HCT116 (cell line): ENCODE measurements around the gene TPRG1. TPM values are rescaled to one million over a fixed set of nuclear protein-coding genes. Genes with fewer than 3 reads are reported as not detected.

ENCODE experiments used
- ATAC-seq: fragments of 200-7000 bp; cut with Tn5 transposase; 2 replicates; pipeline ENCODE4 v1.9.1; 2020; ENCODE audit warnings: mild to moderate bottlenecking, moderate library complexity
- BruUV-seq: library from RNA; stranded (reverse); fragments of 400-500 nt; replicated peaks from 2 replicates; lab custom pipeline; 2021; lab: Mats Ljungman, UMichigan
- CTCF ChIA-PET: fragments of 300-600 bp; sonication (Branson Sonifier 250); formaldehyde crosslinking; loops from one replicate; lab custom pipeline; 2021; ENCODE audit warnings: antibody characterized with exemption; lab: Charles Lee
- POLR2A ChIA-PET: fragments of 300-600, 350-600 bp; sonication (Branson Sonifier 250); formaldehyde crosslinking; loops from one replicate; lab custom pipeline; 2021; ENCODE audit warnings: antibody characterized with exemption; lab: Charles Lee
- RAD21 ChIA-PET, 2 experiments: fragments of 300-600 bp; sonication (Branson Sonifier 250); formaldehyde crosslinking; loops; one replicate each; lab custom pipeline; 2023; ENCODE audit warnings: low total read pairs in 2 of 2; ENCODE audit not compliant: uncharacterized antibody in 2 of 2, unreplicated experiment in 2 of 2, low non-redundant PET in 1 of 2; lab: Charles Lee
- DNase-seq: peaks from one replicate; pipeline ENCODE4 v3.0.0-alpha.2; 2010; ENCODE audit warnings: low read depth, low spot score
- H2AFZ ChIP-seq: fragments of 200-600 bp; shearing (Covaris generic), sonication (generic); 2 replicates; pipeline ENCODE4 v1.6.1; 2017; ENCODE audit warnings: low read depth, mixed run types, mixed read lengths, antibody characterized with exemption, low read length; ENCODE audit not compliant: poor library complexity, severe bottlenecking
- H3K27ac ChIP-seq: 2 replicates; pipeline ENCODE4 v1.5.1; 2012; ENCODE audit warnings: low read depth, low read length
- H3K27me3 ChIP-seq: fragments of 200-600 bp; sonication (generic); 2 replicates; pipeline ENCODE4 v1.6.1; 2016; ENCODE audit warnings: mixed run types, low read length, mixed read lengths; ENCODE audit not compliant: insufficient read depth
- H3K36me3 ChIP-seq, 2 experiments: fragments of 200-500 bp in 1 of 2; fragments of 200-600 bp in 1 of 2; sonication (Bioruptor generic) in 1 of 2; sonication (generic) in 1 of 2; 2 replicates each; pipeline versions ENCODE4 v1.5.1 to v1.6.1; 2014 to 2016; ENCODE audit warnings: low read length in 2 of 2, inconsistent platforms in 1 of 2, mixed read lengths in 1 of 2, mixed run types in 1 of 2; ENCODE audit not compliant: insufficient read depth in 2 of 2, control insufficient read depth in 1 of 2
- H3K4me1 ChIP-seq, 2 experiments: fragments of 200-600 bp in 1 of 2; sonication (generic) in 1 of 2; 2 replicates each; pipeline versions ENCODE4 v1.5.1 to v1.6.1; 2012 to 2017; ENCODE audit warnings: low read length in 2 of 2, inconsistent platforms in 1 of 2, mild to moderate bottlenecking in 1 of 2, mixed read lengths in 1 of 2, mixed run types in 1 of 2, moderate library complexity in 1 of 2; ENCODE audit not compliant: insufficient read depth in 2 of 2, control insufficient read depth in 1 of 2
- H3K4me2 ChIP-seq: fragments of 200-600 bp; sonication (generic); 2 replicates; pipeline ENCODE4 v1.6.1; 2017; ENCODE audit warnings: mixed run types, low read length, mixed read lengths
- H3K4me3 ChIP-seq, 2 experiments: fragments of 200-600 bp in 1 of 2; sonication (generic) in 1 of 2; replicated peaks in 1 of 2; 2 replicates each; pipeline ENCODE4 v1.5.1; 2011 to 2016; ENCODE audit warnings: low read length in 2 of 2, control low read depth in 1 of 2, low read depth in 1 of 2, mild to moderate bottlenecking in 1 of 2, mixed read lengths in 1 of 2, mixed run types in 1 of 2
- H3K79me2 ChIP-seq: fragments of 200-600 bp; sonication (generic); 2 replicates; pipeline ENCODE4 v1.6.1; 2017; ENCODE audit warnings: mild to moderate bottlenecking, mixed run types, low read length, moderate library complexity, mixed read lengths; ENCODE audit not compliant: insufficient read depth
- H3K9ac ChIP-seq: fragments of 200-600 bp; sonication (generic); 2 replicates; pipeline ENCODE4 v1.6.1; 2016; ENCODE audit warnings: low read length, mixed read lengths
- H3K9me2 ChIP-seq: fragments of 200-600 bp; sonication (generic), shearing (Covaris generic); 2 replicates; pipeline ENCODE4 v1.6.1; 2017; ENCODE audit warnings: mixed run types, mild to moderate bottlenecking, moderate library complexity; ENCODE audit not compliant: insufficient read depth
- H3K9me3 ChIP-seq, 2 experiments: fragments of 200-500 bp in 1 of 2; fragments of 200-600 bp in 1 of 2; sonication (Bioruptor generic) in 1 of 2; sonication (generic) in 1 of 2; 2 replicates each; pipeline ENCODE4 v1.6.1; 2014 to 2017; ENCODE audit warnings: low read length in 2 of 2, mixed read lengths in 2 of 2, inconsistent platforms in 1 of 2, low read depth in 1 of 2, mild to moderate bottlenecking in 1 of 2, mixed run types in 1 of 2, moderate library complexity in 1 of 2; ENCODE audit not compliant: control insufficient read depth in 1 of 2, insufficient read depth in 1 of 2
- H4K20me1 ChIP-seq: fragments of 200-600 bp; sonication (generic), shearing (Covaris generic); 2 replicates; pipeline ENCODE4 v1.6.1; 2017; ENCODE audit warnings: mixed run types, mild to moderate bottlenecking, moderate library complexity; ENCODE audit not compliant: insufficient read depth
- ATF3 ChIP-seq: IDR thresholded peaks from 2 replicates; pipeline ENCODE4 v1.6.1; 2012
- CBX3 ChIP-seq: IDR thresholded peaks from 2 replicates; pipeline ENCODE4 v1.6.1; 2012; ENCODE audit warnings: low read depth
- EGR1 ChIP-seq: IDR thresholded peaks from 2 replicates; pipeline ENCODE4 v1.6.1; 2012; ENCODE audit warnings: low read depth
- EZH2 ChIP-seq: fragments of 200-600 bp; sonication (generic); IDR thresholded peaks from 2 replicates; pipeline ENCODE4 v1.6.1; 2017; ENCODE audit warnings: antibody characterized with exemption, mixed run types
- EZH2phosphoT487 ChIP-seq: fragments of 200-600 bp; IDR thresholded peaks from 2 replicates; pipeline ENCODE4 v1.6.1; 2018; ENCODE audit warnings: antibody characterized with exemption, borderline replicate concordance
- POLR2AphosphoS5 ChIP-seq: IDR thresholded peaks from 2 replicates; pipeline ENCODE4 v1.6.1; 2011; ENCODE audit warnings: mild to moderate bottlenecking, low read depth, low read length, moderate library complexity
- RAD21 ChIP-seq: IDR thresholded peaks from 2 replicates; pipeline ENCODE4 v1.6.1; 2012; ENCODE audit warnings: low read depth, mild to moderate bottlenecking
- REST ChIP-seq: IDR thresholded peaks from 2 replicates; pipeline ENCODE4 v1.6.1; 2012; ENCODE audit warnings: low read depth
- SRF ChIP-seq: IDR thresholded peaks from 2 replicates; pipeline ENCODE4 v1.6.1; 2012; ENCODE audit warnings: low read depth
- TCF7L2 ChIP-seq: IDR thresholded peaks from 2 replicates; pipeline ENCODE4 v1.7.0; 2011; ENCODE audit warnings: borderline replicate concordance, inconsistent platforms; ENCODE audit not compliant: insufficient read depth, insufficient read length; ENCODE audit errors: extremely low read depth
- ZBTB33 ChIP-seq: IDR thresholded peaks from 2 replicates; pipeline ENCODE4 v1.6.1; 2011; ENCODE audit warnings: mild to moderate bottlenecking, low read length, moderate library complexity; ENCODE audit not compliant: insufficient replicate concordance; ENCODE audit errors: extremely low read depth
- ZNF274 ChIP-seq: fragments of 200-500 bp; sonication (Bioruptor generic); IDR thresholded peaks from 2 replicates; pipeline ENCODE4 v1.6.1; 2014; ENCODE audit warnings: mild to moderate bottlenecking, low read depth, low read length, inconsistent platforms
- intact Hi-C: fragments of 100-400 bp; cut with micrococcal nuclease; formaldehyde crosslinking; loops from 2 replicates; pipeline ENCODE4 v1.10.0; 2022
- total RNA-seq: library from RNA; stranded (reverse); gene quantifications from one replicate; pipeline ENCODE4 v1.2.1, GENCODE V29; 2021; ENCODE audit not compliant: unreplicated experiment

TPRG1 gene
- total RNA-seq, 1 experiment from 2014 or later, result 2.8 TPM

- ChIA-PET RAD21 (no interaction called here), CTCF (interaction anchor here (0.7 to 1.3 kb wide), 2 partner anchors 9 to 175 kb away, joined by 3 to 4 read pairs; no protein-coding TSS in a partner anchor), POLR2A (no interaction called here)
- BruUV-seq, result no TSS peak
- Histone ChIP-seq H3K79me2 (no peaks in the 10 kb centered on the region), H3K4me3 (no peak overlapping the region), H3K4me1 (no peaks in the 10 kb centered on the region), H3K27me3 (no peaks in the 10 kb centered on the region), H3K9me2 (no peaks in the 10 kb centered on the region), H3K36me3 (no peaks in the 10 kb centered on the region), H3K27ac (no peak overlapping the region), H3K4me2 (no peak overlapping the region), H3K9me3 (peaks cover 0 to 11% of the 10 kb centered on the region in 2 experiments; a peak in 1 of 4 replicates), H3K9ac (no peak overlapping the region), H4K20me1 (no peaks in the 10 kb centered on the region), H2AFZ (no peak overlapping the region)
- ATAC-seq, result no peak
- DNase-seq, result no peak
- intact Hi-C loops, result no loop called here
- TF ChIP-seq SRF (no peak), CBX3 (no peak), ZNF274 (no peak), TCF7L2 (no peak), EZH2phosphoT487 (no peak), RAD21 (no peak), ZBTB33 (no peak), EZH2 (no peak), EGR1 (no peak), POLR2AphosphoS5 (no peak), ATF3 (no peak), REST (no peak)
Observed at GRCh38 chr3:189122526-189123205, 49.1 kb upstream of the TPRG1 start.
